GM12865 (cell line): Measurements from ENCODE around the gene LHFPL6.

Source experiments
- DNase-seq: peaks from one replicate; pipeline ENCODE4 v3.0.0; 2010; ENCODE audit warnings: low read depth
- H3K4me3 ChIP-seq: 2 replicates; pipeline ENCODE4 v1.5.1; 2011; ENCODE audit warnings: mild to moderate bottlenecking, low read depth, low read length, control low read depth
- CTCF ChIP-seq: IDR thresholded peaks from 2 replicates; pipeline ENCODE4 v1.5.1; 2011; ENCODE audit warnings: low read length, control low read depth, low read depth, inconsistent platforms; ENCODE audit not compliant: insufficient read depth; ENCODE audit errors: missing control alignments

Gene LHFPL6

GRCh38 chr13:39597838-39598237 lies 5.2 kb downstream of the LHFPL6 start:
- no peak for TF ChIP-seq CTCF
- no peak for DNase-seq
- no peak overlapping the region for H3K4me3 ChIP-seq

- no peak overlapping the region for H3K4me3 ChIP-seq
- TF ChIP-seq CTCF: no peak
- no peak for DNase-seq
Measured at GRCh38 chr13:39596685-39597084, 6.3 kb downstream of the LHFPL6 start.

GRCh38 chr13:39596176-39596575 lies 6.8 kb downstream of the LHFPL6 start:
- DNase-seq: no peak
- TF ChIP-seq CTCF: no peak

GRCh38 chr13:39590466-39591036 lies 12.4 kb downstream of the LHFPL6 start:
- DNase-seq: no peak
- no peak overlapping the region for H3K4me3 ChIP-seq
- no peak for TF ChIP-seq CTCF

More at GRCh38 chr13:39596176-39596575, 6.8 kb downstream of the LHFPL6 start:
- H3K4me3 ChIP-seq: no peak overlapping the region

- no peak for TF ChIP-seq CTCF
- H3K4me3 ChIP-seq: no peak overlapping the region
- DNase-seq: no peak
Measured at GRCh38 chr13:39588384-39588783, 14.6 kb downstream of the LHFPL6 start.

- no peak for DNase-seq
- no peak for TF ChIP-seq CTCF
- no peak overlapping the region for H3K4me3 ChIP-seq
Measured at GRCh38 chr13:39587939-39588338, 15.1 kb downstream of the LHFPL6 start.

- DNase-seq: no peak
- H3K4me3 ChIP-seq: no peak overlapping the region
- TF ChIP-seq CTCF: no peak
Measured at GRCh38 chr13:39586958-39587605, 15.9 kb downstream of the LHFPL6 start.
